H1 (cell line): ENCODE measurements around the gene CDYL. TPM values are rescaled to one million over a fixed set of nuclear protein-coding genes. Genes with fewer than 3 reads are reported as not detected.
A peak's percentile ranks its signal among the peaks of the same experiment; 100 is the strongest.

ENCODE experiments used
- CTCF ChIA-PET: fragments of 300-600 bp; sonication (Branson Sonifier 250); formaldehyde crosslinking; loops from one replicate; lab custom pipeline; 2021; ENCODE audit not compliant: partially characterized antibody; lab: Charles Lee
- POLR2A ChIA-PET: fragments of 300-600 bp; sonication (Branson Sonifier 250); formaldehyde crosslinking; loops from one replicate; lab custom pipeline; 2021; ENCODE audit warnings: inconsistent platforms; ENCODE audit not compliant: partially characterized antibody; lab: Charles Lee
- DNase-seq, 2 experiments: peaks; one replicate each; pipeline versions ENCODE4 v3.0.0 to v3.0.0-alpha.2; 2010 to 2022; ENCODE audit warnings: low spot score in 2 of 2, low read depth in 1 of 2, mixed read lengths in 1 of 2
- FAIRE-seq: peaks from 2 replicates; lab custom pipeline; 2011; peaks lifted over from hg19 to GRCh38; lab: Jason Lieb, UNC
- H2AFZ ChIP-seq: 2 replicates; pipeline ENCODE4 v1.8.1; 2012; ENCODE audit warnings: low read length, inconsistent platforms
- H2AK5ac ChIP-seq: 2 replicates; pipeline ENCODE4 v1.6.1; 2013; ENCODE audit warnings: low read depth, low read length
- H2BK120ac ChIP-seq: replicated peaks from 2 replicates; pipeline ENCODE3; 2013; ENCODE audit warnings: low read depth, low read length, inconsistent platforms
- H2BK12ac ChIP-seq: 2 replicates; pipeline ENCODE4 v1.6.1; 2013; ENCODE audit warnings: low read depth, low read length
- H2BK15ac ChIP-seq: 2 replicates; pipeline ENCODE4 v1.6.1; 2013; ENCODE audit warnings: low read length
- H2BK20ac ChIP-seq: 2 replicates; pipeline ENCODE4 v1.6.1; 2013; ENCODE audit warnings: low read length
- H2BK5ac ChIP-seq: 2 replicates; pipeline ENCODE4 v1.6.1; 2013; ENCODE audit warnings: low read depth, low read length
- H3K14ac ChIP-seq: 2 replicates; pipeline ENCODE4 v1.6.1; 2013; ENCODE audit warnings: inconsistent platforms; ENCODE audit not compliant: insufficient read length
- H3K18ac ChIP-seq: 2 replicates; pipeline ENCODE4 v1.6.1; 2013; ENCODE audit warnings: low read length; ENCODE audit errors: extremely low read depth
- H3K23ac ChIP-seq: 2 replicates; pipeline ENCODE4 v1.6.1; 2013; ENCODE audit warnings: inconsistent platforms; ENCODE audit not compliant: insufficient read length
- H3K23me2 ChIP-seq: 2 replicates; pipeline ENCODE4 v1.6.1; 2013; ENCODE audit warnings: low read depth, low read length
- H3K27ac ChIP-seq: 2 replicates; pipeline ENCODE4 v1.6.1; 2011; ENCODE audit warnings: low read depth, low read length, inconsistent platforms
- H3K27me3 ChIP-seq, 4 experiments: replicated peaks in 1 of 4; 1 replicate in 1 of 4; 2 replicates in 3 of 4; pipeline versions ENCODE4 v1.6.1 to v1.8.1; 2011 to 2013; ENCODE audit warnings: low read length in 3 of 4, mild to moderate bottlenecking in 3 of 4, inconsistent platforms in 2 of 4, mixed read lengths in 2 of 4, moderate library complexity in 1 of 4; ENCODE audit not compliant: control insufficient read depth in 3 of 4, insufficient read depth in 3 of 4; ENCODE audit errors: extremely low read depth in 1 of 4
- H3K36me3 ChIP-seq, 4 experiments: 2 replicates each; pipeline versions ENCODE4 v1.6.1 to v1.8.1; 2011 to 2013; ENCODE audit warnings: mild to moderate bottlenecking in 4 of 4, low read length in 3 of 4, moderate library complexity in 2 of 4, control low read depth in 1 of 4, inconsistent platforms in 1 of 4; ENCODE audit not compliant: insufficient read depth in 4 of 4, control insufficient read depth in 2 of 4
- H3K4ac ChIP-seq: replicated peaks from 2 replicates; pipeline ENCODE3; 2013; ENCODE audit warnings: low read length, low read depth, mixed read lengths, inconsistent platforms; ENCODE audit not compliant: insufficient read length
- H3K4me1 ChIP-seq, 4 experiments: replicated peaks in 1 of 4; 1 replicate in 1 of 4; 2 replicates in 3 of 4; pipeline versions ENCODE4 v1.6.1 to v1.8.1; 2011 to 2013; ENCODE audit warnings: low read length in 3 of 4, inconsistent platforms in 2 of 4, mixed read lengths in 1 of 4; ENCODE audit not compliant: insufficient read depth in 4 of 4, control insufficient read depth in 3 of 4
- H3K4me2 ChIP-seq, 2 experiments: 2 replicates each; pipeline versions ENCODE4 v1.6.1 to v1.8.1; 2011 to 2013; ENCODE audit warnings: low read depth in 2 of 2, low read length in 2 of 2, control low read depth in 1 of 2, inconsistent platforms in 1 of 2, mild to moderate bottlenecking in 1 of 2; ENCODE audit not compliant: insufficient read depth in 1 of 2
- H3K4me3 ChIP-seq, 4 experiments: fragments of 200-600, 300-600 bp in 1 of 4; sonication (generic), shearing (Covaris generic), sonication (Bioruptor Twin) in 1 of 4; 2 replicates each; pipeline versions ENCODE4 v1.5.1 to v1.8.1; 2011 to 2016; ENCODE audit warnings: low read length in 4 of 4, low read depth in 3 of 4, control low read depth in 2 of 4, inconsistent platforms in 2 of 4, mild to moderate bottlenecking in 2 of 4, mixed read lengths in 1 of 4, moderate library complexity in 1 of 4; ENCODE audit not compliant: insufficient read depth in 2 of 4; ENCODE audit errors: extremely low read depth in 1 of 4
- H3K56ac ChIP-seq: replicated peaks from 2 replicates; pipeline ENCODE3; 2013; ENCODE audit warnings: low read depth, mild to moderate bottlenecking, mixed read lengths, low read length, inconsistent platforms; ENCODE audit not compliant: insufficient read length
- H3K79me1 ChIP-seq: 2 replicates; pipeline ENCODE4 v1.6.1; 2013; ENCODE audit warnings: low read depth, low read length, control low read depth
- H3K79me2 ChIP-seq, 2 experiments: 2 replicates each; pipeline versions ENCODE4 v1.6.1 to v1.8.1; 2012 to 2013; ENCODE audit warnings: low read length in 2 of 2, mild to moderate bottlenecking in 2 of 2, inconsistent platforms in 1 of 2; ENCODE audit not compliant: insufficient read depth in 2 of 2, control insufficient read depth in 1 of 2
- H3K9ac ChIP-seq, 4 experiments: replicated peaks in 1 of 4; 1 replicate in 1 of 4; 2 replicates in 3 of 4; pipeline versions ENCODE4 v1.6.1 to v1.8.1; 2011 to 2013; ENCODE audit warnings: low read depth in 3 of 4, low read length in 3 of 4, control low read depth in 2 of 4, mild to moderate bottlenecking in 2 of 4, moderate library complexity in 2 of 4, inconsistent platforms in 1 of 4; ENCODE audit errors: extremely low read depth in 1 of 4
- H3K9me3 ChIP-seq, 2 experiments: 2 replicates each; pipeline versions ENCODE4 v1.6.1 to v1.8.1; 2012 to 2013; ENCODE audit warnings: mild to moderate bottlenecking in 2 of 2, moderate library complexity in 2 of 2, control low read depth in 1 of 2, inconsistent platforms in 1 of 2, low read depth in 1 of 2, low read length in 1 of 2, mixed read lengths in 1 of 2; ENCODE audit not compliant: insufficient read depth in 2 of 2
- H4K20me1 ChIP-seq, 2 experiments: replicated peaks in 1 of 2; 2 replicates each; pipeline versions ENCODE3 to v1.8.1; 2011 to 2013; ENCODE audit warnings: inconsistent platforms in 2 of 2, low read length in 2 of 2, mild to moderate bottlenecking in 1 of 2; ENCODE audit not compliant: insufficient read depth in 2 of 2, control insufficient read depth in 1 of 2
- H4K5ac ChIP-seq: 2 replicates; pipeline ENCODE4 v1.6.1; 2013; ENCODE audit warnings: low read length, low read depth, mixed read lengths, inconsistent platforms; ENCODE audit not compliant: insufficient read length
- H4K8ac ChIP-seq: 2 replicates; pipeline ENCODE4 v1.8.0; 2013; ENCODE audit warnings: mild to moderate bottlenecking, moderate library complexity, low read length, inconsistent platforms; ENCODE audit not compliant: insufficient read depth; ENCODE audit errors: extremely low read depth
- H4K91ac ChIP-seq: replicated peaks from 2 replicates; pipeline ENCODE3; 2013; ENCODE audit warnings: low read length, mixed read lengths, inconsistent platforms; ENCODE audit not compliant: insufficient read length
- POLR2AphosphoS5 ChIP-seq: IDR thresholded peaks from 2 replicates; pipeline ENCODE4 v1.6.1; 2011; ENCODE audit warnings: low read depth, low read length
- RAD21 ChIP-seq, 2 experiments: IDR thresholded peaks in 1 of 2; conservative IDR thresholded peaks in 1 of 2; 2 replicates each; pipeline ENCODE4 v1.6.1; 2011; ENCODE audit warnings: low read depth in 2 of 2, low read length in 2 of 2, improper control_type of control experiment in 1 of 2, inconsistent platforms in 1 of 2, mild to moderate bottlenecking in 1 of 2, moderate library complexity in 1 of 2
- WGBS, 2 experiments: shearing (Covaris generic) in 1 of 2; methylation state at CpG; one replicate each; pipeline versions ENCODE4 v1.1.6 to v1.1.7; 2013 to 2015; ENCODE audit warnings: low lambda C conversion rate in 2 of 2, mixed read lengths in 2 of 2, inconsistent platforms in 1 of 2, low coverage in 1 of 2, missing lambda C conversion rate in 1 of 2; ENCODE audit not compliant: insufficient replicate concordance in 2 of 2, insufficient coverage in 1 of 2, insufficient read length in 1 of 2; ENCODE audit errors: extremely low coverage in 1 of 2, missing lambda C conversion rate in 1 of 2; 5-methylcytosine and 5-hydroxymethylcytosine counted together
- polyA plus RNA-seq, 7 experiments: library from polyadenylated mRNA; depleted of rRNA in 3 of 7; stranded (reverse) in 5 of 7; unstranded in 2 of 7; fragments of >200 nt in 5 of 7; fragments of 200-250 nt in 2 of 7; gene quantifications; 1 replicate in 5 of 7; 2 replicates in 1 of 7; 4 replicates in 1 of 7; pipeline versions ENCODE4 v1.2.1 to v1.2.3, GENCODE V29; 2011 to 2013; ENCODE audit warnings: missing spikeins in 2 of 7, mixed read lengths in 2 of 7
- total RNA-seq: library from RNA; stranded (reverse); fragmentation: NEBNext Ultra II Directional; extraction: Animal tissue kit (Norgen Biotek cat#: 25700); gene quantifications from 2 replicates; pipeline ENCODE4 v1.2.1, GENCODE V29; 2021

The CDYL gene
- total and polyA plus RNA-seq, 2 of the 8 experiments (the other 6 are each of a cell fraction or from before 2014, with no cell fraction given): 56.4 to 119 TPM

GRCh38 chr6:4946521-4946920 lies 170.3 kb downstream of the CDYL start:
- no peak overlapping the region for H3K27ac ChIP-seq
- CTCF ChIA-PET: interaction anchor here (1.8 kb wide), 1 partner anchor 11 kb away, joined by 5 read pairs; no protein-coding TSS in a partner anchor
- H2AK5ac ChIP-seq: no peak overlapping the region
- no peak overlapping the region for H2BK20ac ChIP-seq
- 0 out of 2 replicates have a peak, but pooled peaks have one; percentile 26 for TF ChIP-seq POLR2AphosphoS5
- no peak for TF ChIP-seq RAD21 (IDR thresholded peaks at IDR 0.05 in 1 of 2, conservative IDR thresholded peaks at IDR 0.05 in 1 of 2; ENCODE audit: low read depth in 2 of 2, low read length in 2 of 2)
- TF ChIP-seq, all 59 proteins: peak for 1
- Histone ChIP-seq H4K20me1 (peaks cover 1 to 27% of the 10 kb centered on the region in 2 experiments), H3K27me3 (no peaks in the 10 kb centered on the region), H4K91ac (no peak overlapping the region), H2BK120ac (no peak overlapping the region), H3K18ac (no peak overlapping the region), H3K9me3 (no peaks in the 10 kb centered on the region), H3K79me2 (peaks cover 0 to 4% of the 10 kb centered on the region in 2 experiments; a peak in 1 of 4 replicates), H3K4me3 (no peak overlapping the region), H2BK5ac (no peak overlapping the region; the same call in 1 of the 2 replicates), H3K4ac (no peak overlapping the region), H3K4me1 (peaks cover 3 to 22% (median 6%) of the 10 kb centered on the region in 4 experiments), H3K14ac (no peak overlapping the region), H3K36me3 (peaks cover 6 to 52% (median 17%) of the 10 kb centered on the region in 4 experiments), H3K9ac (no peak overlapping the region), H2BK12ac (no peak overlapping the region), H4K5ac (no peak overlapping the region), H2BK15ac (no peak overlapping the region), H3K23me2 (no peaks in the 10 kb centered on the region), H3K56ac (no peak overlapping the region), H3K23ac (no peak overlapping the region), H2AFZ (no peak overlapping the region), H4K8ac (no peak overlapping the region), H3K4me2 (no peak overlapping the region), H3K79me1 (peaks cover 7% of the 10 kb centered on the region)
- WGBS, 2 experiments: 83% methylated on average over 11 of the region's 11 CpGs; no CpG with 5 or more reads in 1 of the 2 experiments
- FAIRE-seq (no peak), DNase-seq (no peak)
- POLR2A ChIA-PET: no interaction called here
